HepG2 (cell line): ENCODE results near the gene GMEB2. TPM values are rescaled to one million over a fixed set of nuclear protein-coding genes. Genes with fewer than 3 reads are reported as not detected.

Experiments
- AHR ChIP-seq: IDR thresholded peaks from 2 replicates; pipeline ENCODE4 v1.6.1; 2018; ENCODE audit warnings: missing genetic modification reagents, missing compliant biosample characterization
- BRD4 ChIP-seq: sonication (generic); formaldehyde crosslinking; IDR thresholded peaks from 2 replicates; pipeline ENCODE4 v1.4.0; 2020; ENCODE audit warnings: missing genetic modification reagents
- EEA1 ChIP-seq: sonication (generic); formaldehyde crosslinking; IDR thresholded peaks from 2 replicates; pipeline ENCODE4 v1.5.1; 2020; ENCODE audit warnings: mild to moderate bottlenecking, missing genetic modification reagents, borderline replicate concordance
- HMG20B ChIP-seq: conservative IDR thresholded peaks from 2 replicates; pipeline ENCODE4 v1.6.1; 2016; ENCODE audit warnings: missing genetic modification reagents, missing compliant biosample characterization
- HOXA9 ChIP-seq: sonication (generic); formaldehyde crosslinking; IDR thresholded peaks from 2 replicates; pipeline ENCODE4 v1.8.1; 2022; ENCODE audit warnings: missing genetic modification reagents, mild to moderate bottlenecking, moderate library complexity, borderline replicate concordance
- PITX1 ChIP-seq: sonication (generic); formaldehyde crosslinking; IDR thresholded peaks from 2 replicates; pipeline ENCODE4 v1.5.1; 2020; ENCODE audit warnings: mild to moderate bottlenecking, missing genetic modification reagents
- PPARG ChIP-seq: conservative IDR thresholded peaks from 2 replicates; pipeline ENCODE4 v1.6.1; 2016; ENCODE audit warnings: missing biosample characterization, missing genetic modification reagents
- SMARCE1 ChIP-seq: fragments of 450-650 bp; IDR thresholded peaks from 2 replicates; pipeline ENCODE4 v1.6.1; 2017; ENCODE audit warnings: borderline replicate concordance
- ZIK1 ChIP-seq: sonication (generic); formaldehyde crosslinking; IDR thresholded peaks from 2 replicates; pipeline ENCODE4 v1.5.0; 2020; ENCODE audit warnings: mild to moderate bottlenecking, low read depth, missing genetic modification reagents, borderline replicate concordance
- ZMYM3 ChIP-seq: sonication (generic); formaldehyde crosslinking; IDR thresholded peaks from 2 replicates; pipeline ENCODE4 v1.5.1; 2020; ENCODE audit warnings: mild to moderate bottlenecking, missing genetic modification reagents
- ZNF367 ChIP-seq: sonication (generic); formaldehyde crosslinking; IDR thresholded peaks from 2 replicates; pipeline ENCODE4 v1.4.0; 2020; ENCODE audit warnings: missing genetic modification reagents, borderline replicate concordance
- ZNF446 ChIP-seq: sonication (generic); formaldehyde crosslinking; IDR thresholded peaks from 2 replicates; pipeline ENCODE4 v1.5.0; 2020; ENCODE audit warnings: mild to moderate bottlenecking, missing genetic modification reagents
- ZNF496 ChIP-seq: sonication (generic); formaldehyde crosslinking; IDR thresholded peaks from 2 replicates; pipeline ENCODE4 v1.8.1; 2023; ENCODE audit warnings: mild to moderate bottlenecking, moderate library complexity, missing genetic modification reagents; ENCODE audit not compliant: insufficient replicate concordance
- ZSCAN22 ChIP-seq: sonication (generic); formaldehyde crosslinking; IDR thresholded peaks from 2 replicates; pipeline ENCODE4 v1.4.0; 2020; ENCODE audit warnings: mild to moderate bottlenecking, missing genetic modification reagents
- polyA plus RNA-seq, 8 experiments: library from polyadenylated mRNA; depleted of rRNA in 3 of 8; stranded (reverse) in 7 of 8; unstranded in 1 of 8; fragments of >200 nt; fragmentation: Illumina TruSeq in 4 of 8; extraction: Trizol in 4 of 8; gene quantifications; 2 replicates each; pipeline versions ENCODE4 v1.2.1 to v1.2.3, GENCODE V29; 2011 to 2016; ENCODE audit warnings: low read depth in 4 of 8, missing spikeins in 1 of 8, mixed read lengths in 1 of 8; ENCODE audit not compliant: insufficient read depth in 1 of 8
- total RNA-seq, 5 experiments: library from RNA; depleted of rRNA; stranded (reverse); fragments of >200 nt; fragmentation: Illumina TruSeq; extraction: Trizol; gene quantifications; 2 replicates each; pipeline ENCODE4 v1.2.3, GENCODE V29; 2016; ENCODE audit warnings: low read depth in 1 of 5
- TF ChIP-seq, protein P1 (sequence below): fragments of 450-650 bp; IDR thresholded peaks from 2 replicates; pipeline ENCODE4 v1.6.1; 2016
- TF ChIP-seq, protein P2 (sequence below): sonication (generic); formaldehyde crosslinking; IDR thresholded peaks from 2 replicates; pipeline ENCODE4 v1.9.0; 2021; ENCODE audit warnings: missing genetic modification reagents, mild to moderate bottlenecking, borderline replicate concordance
- TF ChIP-seq, protein P3 (sequence below): sonication (generic); formaldehyde crosslinking; IDR thresholded peaks from 2 replicates; pipeline ENCODE4 v1.8.0; 2022; ENCODE audit warnings: mild to moderate bottlenecking, missing genetic modification reagents
- TF ChIP-seq, protein P4 (sequence below): sonication (generic); formaldehyde crosslinking; IDR thresholded peaks from 2 replicates; pipeline ENCODE4 v1.8.1; 2023; ENCODE audit warnings: mild to moderate bottlenecking, missing genetic modification reagents, borderline replicate concordance
- TF ChIP-seq, protein P5 (sequence below): sonication (generic); formaldehyde crosslinking; IDR thresholded peaks from 2 replicates; pipeline ENCODE4 v1.9.0; 2022; ENCODE audit warnings: missing genetic modification reagents, mild to moderate bottlenecking, borderline replicate concordance
- TF ChIP-seq, protein P6 (sequence below): IDR thresholded peaks from 2 replicates; pipeline ENCODE4 v1.6.1; 2016; ENCODE audit warnings: missing biosample characterization, missing genetic modification reagents, low read depth
- TF ChIP-seq, protein P7 (sequence below): sonication (generic); formaldehyde crosslinking; IDR thresholded peaks from 2 replicates; pipeline ENCODE4 v1.4.0; 2020; ENCODE audit warnings: mild to moderate bottlenecking, missing genetic modification reagents

The GMEB2 gene
- total and polyA plus RNA-seq, 2 of the 13 experiments (the other 11 are each of a cell fraction or from before 2014, with no cell fraction given), result 10.6 to 12.4 TPM

DNA sequence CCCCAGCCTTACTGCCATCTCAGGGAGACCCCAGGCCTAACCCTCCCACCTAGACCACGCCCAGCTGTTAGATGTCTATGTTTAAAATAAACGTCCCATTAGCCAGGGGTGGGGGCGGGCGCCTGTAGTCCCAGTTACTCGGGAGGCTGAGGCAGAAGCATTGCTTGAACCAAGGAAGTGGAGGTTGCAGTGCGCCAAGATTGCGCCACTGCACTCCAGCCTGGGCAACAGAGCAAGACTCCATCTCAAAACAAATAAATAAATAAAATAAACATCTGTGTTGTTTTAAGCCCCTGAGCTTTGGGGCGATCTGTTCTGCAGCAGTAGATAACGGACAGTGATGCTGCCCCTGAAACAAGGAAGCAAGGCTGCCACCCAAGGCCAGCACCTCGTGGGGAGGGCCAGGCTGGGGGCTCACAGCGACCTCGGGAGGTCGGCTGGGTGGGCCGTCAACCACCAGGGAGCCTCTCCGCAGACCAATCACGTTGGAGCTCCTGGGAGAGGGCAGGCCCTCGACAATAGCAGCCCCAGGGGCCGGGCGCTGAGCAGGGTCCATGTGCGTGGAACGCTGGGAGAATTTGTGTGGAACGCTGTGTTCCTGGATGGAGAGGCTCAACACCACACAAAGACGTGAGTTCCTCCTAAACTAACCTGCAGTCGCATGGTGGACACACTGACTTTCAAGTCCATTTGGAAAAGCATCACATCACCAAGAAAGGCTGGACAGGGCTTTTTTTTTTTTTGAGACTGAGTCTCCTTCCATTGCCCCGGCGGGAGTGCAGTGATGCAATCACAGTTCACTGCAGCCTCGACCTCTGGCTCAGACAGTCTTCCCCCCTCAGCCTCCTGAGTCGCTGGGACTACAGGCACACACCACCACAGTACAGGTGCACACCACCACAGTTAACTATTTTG is 51.8 kb downstream of the GMEB2 start (continued):
- TF ChIP-seq, protein P1, sequence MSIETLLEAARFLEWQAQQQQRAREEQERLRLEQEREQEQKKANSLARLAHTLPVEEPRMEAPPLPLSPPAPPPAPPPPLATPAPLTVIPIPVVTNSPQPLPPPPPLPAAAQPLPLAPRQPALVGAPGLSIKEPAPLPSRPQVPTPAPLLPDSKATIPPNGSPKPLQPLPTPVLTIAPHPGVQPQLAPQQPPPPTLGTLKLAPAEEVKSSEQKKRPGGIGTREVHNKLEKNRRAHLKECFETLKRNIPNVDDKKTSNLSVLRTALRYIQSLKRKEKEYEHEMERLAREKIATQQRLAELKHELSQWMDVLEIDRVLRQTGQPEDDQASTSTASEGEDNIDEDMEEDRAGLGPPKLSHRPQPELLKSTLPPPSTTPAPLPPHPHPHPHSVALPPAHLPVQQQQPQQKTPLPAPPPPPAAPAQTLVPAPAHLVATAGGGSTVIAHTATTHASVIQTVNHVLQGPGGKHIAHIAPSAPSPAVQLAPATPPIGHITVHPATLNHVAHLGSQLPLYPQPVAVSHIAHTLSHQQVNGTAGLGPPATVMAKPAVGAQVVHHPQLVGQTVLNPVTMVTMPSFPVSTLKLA, result no peak
- TF ChIP-seq ZIK1 (no peak), BRD4 (CRISPR knock-in tag) (no peak), ZNF496 (no peak), EEA1 (CRISPR knock-in tag) (no peak), PPARG (CRISPR knock-in tag) (no peak), PITX1 (CRISPR knock-in tag) (no peak), ZSCAN22 (CRISPR knock-in tag) (no peak), ZNF446 (CRISPR knock-in tag) (0 out of 2 replicates have a peak, but pooled peaks have one; percentile 47), HOXA9 (CRISPR knock-in tag) (no peak), ZNF367 (CRISPR knock-in tag) (no peak), SMARCE1 (no peak), AHR (CRISPR knock-in tag) (0 out of 2 replicates have a peak, but pooled peaks have one; percentile 78), ZMYM3 (CRISPR knock-in tag) (peak; percentile 71), HMG20B (CRISPR knock-in tag) (no peak; the same call in 1 of the 2 replicates)
- TF ChIP-seq, protein P2, sequence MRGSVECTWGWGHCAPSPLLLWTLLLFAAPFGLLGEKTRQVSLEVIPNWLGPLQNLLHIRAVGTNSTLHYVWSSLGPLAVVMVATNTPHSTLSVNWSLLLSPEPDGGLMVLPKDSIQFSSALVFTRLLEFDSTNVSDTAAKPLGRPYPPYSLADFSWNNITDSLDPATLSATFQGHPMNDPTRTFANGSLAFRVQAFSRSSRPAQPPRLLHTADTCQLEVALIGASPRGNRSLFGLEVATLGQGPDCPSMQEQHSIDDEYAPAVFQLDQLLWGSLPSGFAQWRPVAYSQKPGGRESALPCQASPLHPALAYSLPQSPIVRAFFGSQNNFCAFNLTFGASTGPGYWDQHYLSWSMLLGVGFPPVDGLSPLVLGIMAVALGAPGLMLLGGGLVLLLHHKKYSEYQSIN, result no peak
- TF ChIP-seq, protein P3, sequence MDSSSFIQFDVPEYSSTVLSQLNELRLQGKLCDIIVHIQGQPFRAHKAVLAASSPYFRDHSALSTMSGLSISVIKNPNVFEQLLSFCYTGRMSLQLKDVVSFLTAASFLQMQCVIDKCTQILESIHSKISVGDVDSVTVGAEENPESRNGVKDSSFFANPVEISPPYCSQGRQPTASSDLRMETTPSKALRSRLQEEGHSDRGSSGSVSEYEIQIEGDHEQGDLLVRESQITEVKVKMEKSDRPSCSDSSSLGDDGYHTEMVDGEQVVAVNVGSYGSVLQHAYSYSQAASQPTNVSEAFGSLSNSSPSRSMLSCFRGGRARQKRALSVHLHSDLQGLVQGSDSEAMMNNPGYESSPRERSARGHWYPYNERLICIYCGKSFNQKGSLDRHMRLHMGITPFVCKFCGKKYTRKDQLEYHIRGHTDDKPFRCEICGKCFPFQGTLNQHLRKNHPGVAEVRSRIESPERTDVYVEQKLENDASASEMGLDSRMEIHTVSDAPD (CRISPR knock-in tag), result no peak
- TF ChIP-seq, protein P4, sequence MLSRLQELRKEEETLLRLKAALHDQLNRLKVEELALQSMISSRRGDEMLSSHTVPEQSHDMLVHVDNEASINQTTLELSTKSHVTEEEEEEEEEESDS (CRISPR knock-in tag), result no peak
- TF ChIP-seq, protein P5, sequence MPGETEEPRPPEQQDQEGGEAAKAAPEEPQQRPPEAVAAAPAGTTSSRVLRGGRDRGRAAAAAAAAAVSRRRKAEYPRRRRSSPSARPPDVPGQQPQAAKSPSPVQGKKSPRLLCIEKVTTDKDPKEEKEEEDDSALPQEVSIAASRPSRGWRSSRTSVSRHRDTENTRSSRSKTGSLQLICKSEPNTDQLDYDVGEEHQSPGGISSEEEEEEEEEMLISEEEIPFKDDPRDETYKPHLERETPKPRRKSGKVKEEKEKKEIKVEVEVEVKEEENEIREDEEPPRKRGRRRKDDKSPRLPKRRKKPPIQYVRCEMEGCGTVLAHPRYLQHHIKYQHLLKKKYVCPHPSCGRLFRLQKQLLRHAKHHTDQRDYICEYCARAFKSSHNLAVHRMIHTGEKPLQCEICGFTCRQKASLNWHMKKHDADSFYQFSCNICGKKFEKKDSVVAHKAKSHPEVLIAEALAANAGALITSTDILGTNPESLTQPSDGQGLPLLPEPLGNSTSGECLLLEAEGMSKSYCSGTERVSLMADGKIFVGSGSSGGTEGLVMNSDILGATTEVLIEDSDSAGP (CRISPR knock-in tag), result peak; percentile 12; the same call in 1 of the 2 replicates
- TF ChIP-seq, protein P6, sequence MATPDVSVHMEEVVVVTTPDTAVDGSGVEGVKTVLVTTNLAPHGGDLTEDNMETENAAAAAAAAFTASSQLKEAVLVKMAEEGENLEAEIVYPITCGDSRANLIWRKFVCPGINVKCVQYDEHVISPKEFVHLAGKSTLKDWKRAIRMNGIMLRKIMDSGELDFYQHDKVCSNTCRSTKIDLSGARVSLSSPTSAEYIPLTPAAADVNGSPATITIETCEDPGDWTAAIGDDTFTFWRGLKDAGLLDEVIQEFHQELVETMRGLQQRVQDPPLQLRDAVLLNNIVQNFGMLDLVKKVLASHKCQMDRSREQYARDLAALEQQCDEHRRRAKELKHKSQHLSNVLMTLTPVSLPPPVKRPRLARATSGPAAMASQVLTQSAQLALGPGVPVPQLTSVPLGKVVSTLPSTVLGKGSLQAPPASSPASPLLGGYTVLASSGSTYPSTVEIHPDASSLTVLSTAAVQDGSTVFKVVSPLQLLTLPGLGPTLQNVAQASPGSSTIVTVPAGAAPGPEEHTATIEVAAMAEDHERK (CRISPR knock-in tag), result no peak
- TF ChIP-seq, protein P7, sequence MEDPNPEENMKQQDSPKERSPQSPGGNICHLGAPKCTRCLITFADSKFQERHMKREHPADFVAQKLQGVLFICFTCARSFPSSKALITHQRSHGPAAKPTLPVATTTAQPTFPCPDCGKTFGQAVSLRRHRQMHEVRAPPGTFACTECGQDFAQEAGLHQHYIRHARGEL (CRISPR knock-in tag), result no peak; the same call in 1 of the 2 replicates
